HepG2 (cell line): Measurements from ENCODE around the gene PRDM15. TPM values are rescaled to one million over a fixed set of nuclear protein-coding genes. Genes with fewer than 3 reads are reported as not detected.
A peak's percentile ranks its signal among the peaks of the same experiment; 100 is the strongest.

Source experiments
- ATAC-seq: fragments of 200-7000 bp; cut with Tn5 transposase; 3 replicates; pipeline ENCODE4 v1.9.1; 2020; ENCODE audit warnings: mild to moderate bottlenecking, moderate library complexity
- BruUV-seq: library from RNA; stranded (reverse); fragments of 400-500 nt; replicated peaks from 2 replicates; lab custom pipeline; 2021; lab: Mats Ljungman, UMichigan
- CTCF ChIA-PET: fragments of 300-600 bp; formaldehyde crosslinking; extraction: SDS; loops from one replicate; lab custom pipeline; 2021; ENCODE audit warnings: low total read pairs, inconsistent platforms, low intra/inter-chr PET ratio; lab: Yijun Ruan, JAX
- POLR2A ChIA-PET: fragments of 350-600 bp; sonication (Branson Sonifier 250); formaldehyde crosslinking; loops from one replicate; lab custom pipeline; 2020; ENCODE audit warnings: antibody characterized with exemption, inconsistent platforms; lab: Yijun Ruan, JAX
- DNase-seq: peaks from one replicate; pipeline ENCODE4 v3.0.0-alpha.2; 2015; ENCODE audit warnings: low spot score
- FAIRE-seq: peaks from 3 replicates; lab custom pipeline; 2011; peaks lifted over from hg19 to GRCh38; lab: Jason Lieb, UNC
- H2AFZ ChIP-seq: one replicate; pipeline ENCODE4 v1.6.1; 2011; ENCODE audit warnings: low read length, inconsistent platforms
- H3K27ac ChIP-seq: fragments of 300-600 bp; 3 replicates; pipeline ENCODE4 v1.8.0; 2011; ENCODE audit warnings: mixed run types, mild to moderate bottlenecking, mixed read lengths, low read length, inconsistent platforms; ENCODE audit not compliant: insufficient read depth; ENCODE audit errors: extremely low read length
- H3K27me3 ChIP-seq, 2 experiments: fragments of 200-600 bp in 1 of 2; 2 replicates in 1 of 2; 3 replicates in 1 of 2; pipeline versions ENCODE4 v1.6.0 to v1.8.0; 2011; ENCODE audit warnings: low read length in 2 of 2, mild to moderate bottlenecking in 2 of 2, moderate library complexity in 2 of 2, inconsistent platforms in 1 of 2; ENCODE audit not compliant: insufficient read depth in 2 of 2, control insufficient read depth in 1 of 2
- H3K36me3 ChIP-seq, 2 experiments: fragments of 200-600 bp in 1 of 2; replicated peaks in 1 of 2; 2 replicates in 1 of 2; 3 replicates in 1 of 2; pipeline versions ENCODE4 v1.5.1 to v1.8.0; 2011; ENCODE audit warnings: low read length in 2 of 2, inconsistent platforms in 1 of 2; ENCODE audit not compliant: insufficient read depth in 2 of 2, control insufficient read depth in 1 of 2
- H3K4me1 ChIP-seq: 2 replicates; pipeline ENCODE4 v1.5.1; 2012; ENCODE audit warnings: low read length, inconsistent platforms; ENCODE audit not compliant: insufficient read depth
- H3K4me2 ChIP-seq: 2 replicates; pipeline ENCODE4 v1.6.0; 2011; ENCODE audit warnings: low read depth, low read length, inconsistent platforms
- H3K4me3 ChIP-seq, 3 experiments: fragments of 200-600 bp in 1 of 3; sonication (generic), shearing (Covaris generic) in 1 of 3; replicated peaks in 1 of 3; 2 replicates each; pipeline ENCODE4 v1.5.1; 2011 to 2016; ENCODE audit warnings: low read length in 3 of 3, inconsistent platforms in 2 of 3, low read depth in 2 of 3, mild to moderate bottlenecking in 2 of 3, control low read depth in 1 of 3, mixed read lengths in 1 of 3; ENCODE audit not compliant: insufficient read depth in 1 of 3
- H3K79me2 ChIP-seq: one replicate; pipeline ENCODE4 v1.6.1; 2011; ENCODE audit warnings: low read length, inconsistent platforms; ENCODE audit not compliant: insufficient read depth
- H3K9ac ChIP-seq: 2 replicates; pipeline ENCODE4 v1.6.0; 2011; ENCODE audit warnings: mild to moderate bottlenecking, low read depth, low read length, inconsistent platforms; ENCODE audit not compliant: insufficient read depth
- H3K9me3 ChIP-seq: 2 replicates; pipeline ENCODE4 v1.5.1; 2012; ENCODE audit warnings: mild to moderate bottlenecking, low read length
- H4K20me1 ChIP-seq: 2 replicates; pipeline ENCODE4 v1.6.0; 2011; ENCODE audit warnings: inconsistent platforms, mild to moderate bottlenecking, low read length, moderate library complexity; ENCODE audit not compliant: insufficient read depth
- KLF12 ChIP-seq: sonication (generic); formaldehyde crosslinking; IDR thresholded peaks from 2 replicates; pipeline ENCODE4 v1.4.0; 2020; ENCODE audit warnings: missing genetic modification reagents, borderline replicate concordance
- NCOR1 ChIP-seq: fragments of 200-600 bp; sonication (generic); IDR thresholded peaks from 2 replicates; pipeline ENCODE4 v1.7.0; 2017; ENCODE audit warnings: antibody characterized with exemption, low read length, borderline replicate concordance
- RCOR2 ChIP-seq: IDR thresholded peaks from 2 replicates; pipeline ENCODE4 v1.6.1; 2016; ENCODE audit warnings: missing biosample characterization, missing genetic modification reagents
- TARDBP ChIP-seq: sonication (generic); formaldehyde crosslinking; IDR thresholded peaks from 2 replicates; pipeline ENCODE4 v1.8.0; 2022; ENCODE audit warnings: mild to moderate bottlenecking, missing genetic modification reagents
- ZBTB1 ChIP-seq: sonication (generic); formaldehyde crosslinking; IDR thresholded peaks from 2 replicates; pipeline ENCODE4 v1.4.0; 2020; ENCODE audit warnings: missing genetic modification reagents, borderline replicate concordance
- ZNF652 ChIP-seq: IDR thresholded peaks from 2 replicates; pipeline ENCODE4 v1.6.1; 2016; ENCODE audit warnings: low read depth, borderline replicate concordance
- ZNF775 ChIP-seq: sonication (generic); formaldehyde crosslinking; IDR thresholded peaks from 2 replicates; pipeline ENCODE4 v1.4.0; 2020; ENCODE audit warnings: missing genetic modification reagents, mild to moderate bottlenecking, moderate library complexity, borderline replicate concordance
- ZNF800 ChIP-seq: sonication (generic); formaldehyde crosslinking; IDR thresholded peaks from 2 replicates; pipeline ENCODE4 v1.4.0; 2020; ENCODE audit warnings: missing genetic modification reagents
- WGBS: methylation state at CpG from one replicate; pipeline ENCODE4 v1.1.6; 2017; ENCODE audit warnings: low lambda C conversion rate; 5-methylcytosine and 5-hydroxymethylcytosine counted together
- in situ Hi-C: cut with HindIII; loops from 2 replicates; pipeline ENCODE4 v1.10.0; 2017; ENCODE audit warnings: low pct_unique_long_range_greater_than_20kb; ENCODE audit not compliant: extremely low pct_ligation_motif_present
- intact Hi-C: fragments of 100-400 bp; cut with micrococcal nuclease; formaldehyde crosslinking; loops from one replicate; pipeline ENCODE4 v1.10.0; 2022; ENCODE audit not compliant: unreplicated experiment
- polyA plus RNA-seq, 8 experiments: library from polyadenylated mRNA; depleted of rRNA in 3 of 8; stranded (reverse) in 7 of 8; unstranded in 1 of 8; fragments of >200 nt; fragmentation: Illumina TruSeq in 4 of 8; extraction: Trizol in 4 of 8; gene quantifications; 2 replicates each; pipeline versions ENCODE4 v1.2.1 to v1.2.3, GENCODE V29; 2011 to 2016; ENCODE audit warnings: low read depth in 4 of 8, missing spikeins in 1 of 8, mixed read lengths in 1 of 8; ENCODE audit not compliant: insufficient read depth in 1 of 8
- total RNA-seq, 5 experiments: library from RNA; depleted of rRNA; stranded (reverse); fragments of >200 nt; fragmentation: Illumina TruSeq; extraction: Trizol; gene quantifications; 2 replicates each; pipeline ENCODE4 v1.2.3, GENCODE V29; 2016; ENCODE audit warnings: low read depth in 1 of 5

PRDM15 gene
- total and polyA plus RNA-seq, 2 of the 13 experiments (the other 11 are each of a cell fraction or from before 2014, with no cell fraction given): 4.0 to 6.9 TPM

DNA sequence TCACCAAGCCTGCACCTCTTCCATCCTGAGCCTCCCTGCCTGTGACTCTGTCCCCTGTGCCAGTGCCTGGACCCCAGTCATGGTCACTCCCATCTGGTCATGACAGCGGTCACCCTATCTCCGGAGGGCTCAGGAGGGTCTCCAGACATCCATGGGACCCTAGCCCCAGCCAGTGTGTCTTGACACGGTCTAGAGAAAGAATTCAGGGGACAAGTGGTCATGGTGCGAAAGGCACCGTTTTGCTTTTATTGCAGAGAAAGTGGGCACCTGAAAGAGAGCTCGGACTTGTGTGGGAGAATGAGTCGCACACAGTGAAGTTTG lies 107.6 kb downstream of the PRDM15 start:
- CTCF ChIA-PET: no interaction called here
- H3K9me3 ChIP-seq: no peaks in the 10 kb centered on the region
- WGBS: 88% methylated on average over 7 of the region's 7 CpGs
- no peak overlapping the region for H3K27ac ChIP-seq
- H3K9ac ChIP-seq: no peak overlapping the region
- no peaks in the 10 kb centered on the region for H3K79me2 ChIP-seq
- no peak overlapping the region for H3K4me2 ChIP-seq
- TF ChIP-seq NCOR1 (no peak), RCOR2 (CRISPR knock-in tag) (no peak), KLF12 (CRISPR knock-in tag) (no peak), ZNF800 (CRISPR knock-in tag) (no peak), ZBTB1 (no peak)
- no peak for FAIRE-seq
- no peak overlapping the region for H2AFZ ChIP-seq
- no TSS peak for BruUV-seq
- DNase-seq: no peak
- H3K4me3 ChIP-seq: no peak overlapping the region
- no peaks in the 10 kb centered on the region for H4K20me1 ChIP-seq
- H3K36me3 ChIP-seq: no peaks in the 10 kb centered on the region
- POLR2A ChIA-PET: interaction anchor here (0.6 kb wide), 1 partner anchor 22 kb away, joined by 5 read pairs; no protein-coding TSS in a partner anchor
- no peak for ATAC-seq
- peaks cover 8 to 59% of the 10 kb centered on the region in 2 experiments for H3K27me3 ChIP-seq
- in situ Hi-C loops (no loop called here), intact Hi-C loops (no loop called here)
- H3K4me1 ChIP-seq: peaks cover 66% of the 10 kb centered on the region

- H3K36me3 ChIP-seq: no peaks in the 10 kb centered on the region
- peaks cover under 1% of the 10 kb centered on the region; the same call in 1 of the 2 replicates for H4K20me1 ChIP-seq
- no peak overlapping the region for H3K27ac ChIP-seq
- BruUV-seq: no TSS peak
- peaks cover 3% of the 10 kb centered on the region for H3K79me2 ChIP-seq
- intact Hi-C loops (no loop called here), in situ Hi-C loops (no loop called here)
- DNase-seq: no peak
- ChIA-PET CTCF (no interaction called here), POLR2A (interaction anchor here (4.2 to 8.1 kb wide), 2 partner anchors 21 to 56 kb away, joined by 29 to 106 read pairs; no protein-coding TSS in a partner anchor)
- H3K27me3 ChIP-seq: peaks cover 8 to 59% of the 10 kb centered on the region in 2 experiments
- no peak overlapping the region for H2AFZ ChIP-seq
- peaks cover 66% of the 10 kb centered on the region for H3K4me1 ChIP-seq
- FAIRE-seq: no peak
- peak; percentile 68 for TF ChIP-seq ZNF652 (CRISPR knock-in tag)
- no peak for TF ChIP-seq TARDBP
- TF ChIP-seq ZNF775: no peak
- no peak overlapping the region; the same call in 1 of the 2 replicates for H3K4me2 ChIP-seq
- ATAC-seq: no peak
- WGBS: 67% methylated on average over 7 of the region's 14 CpGs
- no peak overlapping the region for H3K9ac ChIP-seq
- no peaks in the 10 kb centered on the region for H3K9me3 ChIP-seq
- no peak overlapping the region for H3K4me3 ChIP-seq
Measured at GRCh38 chr21:41770901-41771624, 108.1 kb downstream of the PRDM15 start.
